ENCODE results near the gene HAVCR1.

The HAVCR1 gene

DNA sequence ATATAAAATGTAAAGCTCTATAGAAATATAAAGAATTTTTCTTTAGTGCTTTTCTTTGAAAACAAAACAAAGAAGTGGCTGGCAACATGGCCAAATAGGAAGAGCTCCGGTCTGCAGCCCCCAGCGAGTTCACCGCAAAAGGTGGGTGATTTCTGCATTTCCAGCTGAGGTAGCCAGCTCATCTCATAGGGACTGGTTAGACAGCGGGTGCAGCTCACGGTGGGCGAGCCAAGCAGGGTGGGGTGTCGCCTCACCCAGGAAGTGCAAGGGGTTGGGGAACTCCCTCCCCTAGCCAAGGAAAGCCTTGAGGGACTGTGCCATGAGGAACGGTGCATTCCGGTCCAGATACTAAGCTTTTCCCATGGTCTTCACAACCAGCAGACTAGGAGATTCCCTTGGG lies 74.9 kb downstream of the HAVCR1 start:
- no peak for DNase-seq

DNA sequence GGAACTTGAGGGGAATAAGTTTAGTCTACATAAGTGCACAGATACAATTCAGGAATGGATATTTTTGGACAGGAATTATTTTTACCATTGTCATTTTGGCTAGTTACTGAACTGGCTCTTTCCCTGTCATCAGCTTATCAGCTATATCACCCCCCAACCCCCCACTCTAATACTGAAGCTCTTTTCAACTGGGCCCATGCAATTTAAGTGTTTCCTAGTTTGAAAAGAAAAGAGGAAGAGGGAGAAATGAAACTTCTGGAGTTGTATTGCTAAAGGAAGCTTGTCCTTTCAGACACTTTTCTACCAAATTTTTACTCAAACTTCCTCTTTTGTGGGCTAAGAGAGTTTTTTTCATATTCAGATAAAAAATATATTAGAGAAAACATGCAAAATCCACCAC lies 77.4 kb downstream of the HAVCR1 start:
- no peak for DNase-seq
